H9 (cell line): ENCODE data around the gene B9D1. TPM values are rescaled to one million over a fixed set of nuclear protein-coding genes. Genes with fewer than 3 reads are reported as not detected.

Experiments
- DNase-seq: peaks from one replicate; pipeline ENCODE4 v3.0.0-alpha.2; 2017
- H2AFZ ChIP-seq: one replicate; pipeline ENCODE4 v1.6.1; 2013; ENCODE audit warnings: mild to moderate bottlenecking, low read length, control low read depth, moderate library complexity
- H2AK5ac ChIP-seq: 2 replicates; pipeline ENCODE4 v1.6.1; 2013; ENCODE audit warnings: low read length, control low read depth, mixed read lengths; ENCODE audit not compliant: insufficient read length
- H2BK120ac ChIP-seq: one replicate; pipeline ENCODE4 v1.6.1; 2013; ENCODE audit warnings: low read depth, mild to moderate bottlenecking, low read length, control low read depth, inconsistent platforms; ENCODE audit not compliant: poor library complexity, severe bottlenecking
- H2BK12ac ChIP-seq: 2 replicates; pipeline ENCODE4 v1.6.1; 2013; ENCODE audit warnings: low read length, control low read depth, mixed read lengths, low read depth; ENCODE audit not compliant: insufficient read length
- H2BK15ac ChIP-seq: 2 replicates; pipeline ENCODE4 v1.6.1; 2013; ENCODE audit warnings: low read depth, low read length, control low read depth
- H2BK20ac ChIP-seq: one replicate; pipeline ENCODE4 v1.6.1; 2013; ENCODE audit warnings: low read depth, mild to moderate bottlenecking, low read length, control low read depth, inconsistent platforms; ENCODE audit not compliant: poor library complexity, severe bottlenecking
- H2BK5ac ChIP-seq: 2 replicates; pipeline ENCODE4 v1.6.1; 2013; ENCODE audit warnings: low read length, control low read depth, mixed read lengths; ENCODE audit not compliant: insufficient read length
- H3K14ac ChIP-seq: 2 replicates; pipeline ENCODE4 v1.6.1; 2013; ENCODE audit warnings: low read length, control low read depth; ENCODE audit not compliant: insufficient read depth
- H3K18ac ChIP-seq: 2 replicates; pipeline ENCODE4 v1.6.1; 2013; ENCODE audit warnings: low read depth, mild to moderate bottlenecking, mixed read lengths, low read length, control low read depth; ENCODE audit not compliant: insufficient read length
- H3K23ac ChIP-seq: 2 replicates; pipeline ENCODE4 v1.6.1; 2013; ENCODE audit warnings: low read length, control low read depth, mixed read lengths, low read depth; ENCODE audit not compliant: insufficient read length
- H3K23me2 ChIP-seq: 2 replicates; pipeline ENCODE4 v1.6.1; 2013; ENCODE audit warnings: low read depth, mild to moderate bottlenecking, mixed read lengths, low read length, control low read depth; ENCODE audit not compliant: insufficient read length, poor library complexity, severe bottlenecking
- H3K27ac ChIP-seq: 2 replicates; pipeline ENCODE4 v1.5.1; 2013; ENCODE audit warnings: low read length, control low read depth, mixed read lengths, low read depth; ENCODE audit not compliant: insufficient read length
- H3K27me3 ChIP-seq: 2 replicates; pipeline ENCODE4 v1.6.1; 2013; ENCODE audit warnings: low read length, control low read depth, inconsistent platforms; ENCODE audit not compliant: insufficient read depth
- H3K4ac ChIP-seq: 2 replicates; pipeline ENCODE4 v1.6.1; 2013; ENCODE audit warnings: low read depth, mild to moderate bottlenecking, control low read depth, inconsistent platforms, low read length, moderate library complexity
- H3K4me1 ChIP-seq: 2 replicates; pipeline ENCODE4 v1.6.1; 2013; ENCODE audit warnings: low read length, control low read depth, inconsistent platforms; ENCODE audit not compliant: insufficient read depth
- H3K4me2 ChIP-seq: 2 replicates; pipeline ENCODE4 v1.6.1; 2013; ENCODE audit warnings: low read length, control low read depth, mixed read lengths; ENCODE audit not compliant: insufficient read length, insufficient read depth
- H3K56ac ChIP-seq: 2 replicates; pipeline ENCODE4 v1.6.1; 2013; ENCODE audit warnings: low read depth, mild to moderate bottlenecking, mixed read lengths, low read length, control low read depth; ENCODE audit not compliant: insufficient read length
- H3K79me1 ChIP-seq: 2 replicates; pipeline ENCODE4 v1.6.1; 2013; ENCODE audit warnings: low read depth, mild to moderate bottlenecking, moderate library complexity, low read length, control low read depth, inconsistent platforms; ENCODE audit not compliant: insufficient read depth, poor library complexity, severe bottlenecking
- H3K79me2 ChIP-seq: 2 replicates; pipeline ENCODE4 v1.6.1; 2013; ENCODE audit warnings: low read length, control low read depth, inconsistent platforms; ENCODE audit not compliant: insufficient read depth
- H3K9ac ChIP-seq: 2 replicates; pipeline ENCODE4 v1.6.1; 2013; ENCODE audit warnings: low read length, control low read depth, mixed read lengths; ENCODE audit not compliant: insufficient read length; ENCODE audit errors: extremely low read depth
- H3K9me3 ChIP-seq: one replicate; pipeline ENCODE4 v1.6.1; 2013; ENCODE audit warnings: low read depth, low read length, inconsistent platforms; ENCODE audit not compliant: control insufficient read depth
- H3T11ph ChIP-seq: one replicate; pipeline ENCODE4 v1.6.1; 2013; ENCODE audit warnings: mild to moderate bottlenecking, low read length, control low read depth, inconsistent platforms
- H4K20me1 ChIP-seq: one replicate; pipeline ENCODE4 v1.6.1; 2013; ENCODE audit not compliant: control insufficient read depth, insufficient read length, insufficient read depth
- H4K5ac ChIP-seq: 2 replicates; pipeline ENCODE4 v1.6.1; 2013; ENCODE audit warnings: low read depth, mild to moderate bottlenecking, mixed read lengths, low read length, control low read depth; ENCODE audit not compliant: insufficient read length
- H4K8ac ChIP-seq: replicated peaks from 2 replicates; pipeline ENCODE4 v1.6.1; 2013; ENCODE audit warnings: low read length, control low read depth, mixed read lengths, low read depth; ENCODE audit not compliant: insufficient read length
- H4K91ac ChIP-seq: 2 replicates; pipeline ENCODE4 v1.6.1; 2013; ENCODE audit warnings: low read depth, mild to moderate bottlenecking, moderate library complexity, mixed read lengths, low read length, control low read depth; ENCODE audit not compliant: insufficient read length
- H3K27ac Mint-ChIP-seq, 3 experiments: 2 replicates in 2 of 3; 3 replicates in 1 of 3; pipeline ENCODE4 v1.8.0; 2020 to 2021; ENCODE audit warnings: mixed read lengths in 3 of 3, mild to moderate bottlenecking in 1 of 3, moderate library complexity in 1 of 3
- H3K27me3 Mint-ChIP-seq: 2 replicates; pipeline ENCODE4 v1.8.0; 2021; ENCODE audit warnings: low read depth, mild to moderate bottlenecking, moderate library complexity, mixed read lengths
- H3K36me3 Mint-ChIP-seq, 3 experiments: 2 replicates in 2 of 3; 3 replicates in 1 of 3; pipeline ENCODE4 v1.8.0; 2020 to 2021; ENCODE audit warnings: low read depth in 3 of 3, mixed read lengths in 3 of 3; ENCODE audit not compliant: insufficient read depth in 1 of 3
- H3K4me1 Mint-ChIP-seq, 2 experiments: 2 replicates each; pipeline ENCODE4 v1.8.0; 2020; ENCODE audit warnings: mixed read lengths in 2 of 2
- H3K4me3 Mint-ChIP-seq, 2 experiments: 2 replicates in 1 of 2; 3 replicates in 1 of 2; pipeline ENCODE4 v1.8.0; 2020 to 2021; ENCODE audit warnings: mild to moderate bottlenecking in 2 of 2, mixed read lengths in 2 of 2, moderate library complexity in 1 of 2
- H3K9me3 Mint-ChIP-seq, 2 experiments: 2 replicates in 1 of 2; 3 replicates in 1 of 2; pipeline ENCODE4 v1.8.0; 2020; ENCODE audit warnings: mild to moderate bottlenecking in 2 of 2, mixed read lengths in 2 of 2, moderate library complexity in 1 of 2
- CTCF ChIP-seq: fragments of 200-600 bp; sonication (generic); conservative IDR thresholded peaks from 3 replicates; pipeline ENCODE4 v1.8.0; 2021; ENCODE audit warnings: antibody characterized with exemption, mild to moderate bottlenecking
- WGBS: extraction: QIAGEN DNeasy Blood & Tissue Kit; methylation state at CpG from one replicate; pipeline ENCODE4 v1.1.7; 2013; ENCODE audit warnings: missing lambda C conversion rate, low lambda C conversion rate, mixed read lengths; ENCODE audit not compliant: insufficient read length; ENCODE audit errors: extremely low coverage; 5-methylcytosine and 5-hydroxymethylcytosine counted together
- long read RNA-seq: library from polyadenylated mRNA; unstranded; transcript quantifications from one replicate; pipeline ENCODE4 v2.0.0, GENCODE V29; 2020
- total RNA-seq: library from RNA; stranded (reverse); gene quantifications from 2 replicates; pipeline ENCODE4 v1.2.1, GENCODE V29; 2021

Gene B9D1, protein sequence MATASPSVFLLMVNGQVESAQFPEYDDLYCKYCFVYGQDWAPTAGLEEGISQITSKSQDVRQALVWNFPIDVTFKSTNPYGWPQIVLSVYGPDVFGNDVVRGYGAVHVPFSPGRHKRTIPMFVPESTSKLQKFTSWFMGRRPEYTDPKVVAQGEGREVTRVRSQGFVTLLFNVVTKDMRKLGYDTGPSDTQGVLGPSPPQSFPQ
- 27.4 and 30.4 TPM in 2 replicates for total RNA-seq
- long read RNA-seq, transcript B9D1-201 (7 exons, 908 nt) = major isoform, 25 of 39 reads
- long read RNA-seq, partial matches to known transcripts = 0 of 39 reads
- long read RNA-seq, other reads (novel, unspliced or antisense) = 8 of 39 reads

- no CpG with 5 or more reads among the region's 83 CpGs for WGBS
- no peak within 1 kb of the TSS for H3K27ac ChIP-seq
- no peaks in the 10 kb centered on the region; a peak in 1 of 5 replicates for H3K9me3 Mint-ChIP-seq
These were observed at the start of gene B9D1 for GRCh38 chr17:19362277-19363113. TSS of gene B9D1 (minus strand) at chr17:19362723. CDS start at chr17:19362569, 154 bp downstream.

More at GRCh38 chr17:19362277-19363113, at the start of gene B9D1:
- Histone ChIP-seq H3K27me3 (no peaks in the 10 kb centered on the region), H3K79me1 (no peaks in the 10 kb centered on the region), H4K5ac (no peak within 1 kb of the TSS), H4K20me1 (no peaks in the 10 kb centered on the region), H3K79me2 (no peaks in the 10 kb centered on the region), H2BK20ac (no peak within 1 kb of the TSS), H2AK5ac (no peak within 1 kb of the TSS), H3K4me2 (peak within 1 kb of the TSS; percentile 58), H3K56ac (no peak within 1 kb of the TSS), H3K23ac (no peak within 1 kb of the TSS), H3K14ac (peak within 1 kb of the TSS; percentile 33; the same call in 1 of the 2 replicates), H4K91ac (no peak within 1 kb of the TSS), H3K18ac (no peak within 1 kb of the TSS), H3K4ac (no peak within 1 kb of the TSS), H2BK5ac (no peak within 1 kb of the TSS), H3K9me3 (no peaks in the 10 kb centered on the region), H3K4me1 (no peaks in the 10 kb centered on the region), H3K23me2 (no peaks in the 10 kb centered on the region), H2BK12ac (no peak within 1 kb of the TSS), H2AFZ (no peak within 1 kb of the TSS), H3K9ac (peak within 1 kb of the TSS; percentile 58), H3T11ph (no peak within 1 kb of the TSS), H4K8ac (no peak within 1 kb of the TSS), H2BK120ac (no peak within 1 kb of the TSS), H2BK15ac (no peak within 1 kb of the TSS)
- Mint-ChIP-seq H3K27ac (peak within 1 kb of the TSS in 2 of 3 experiments; percentile 53 to 89; a peak in 4 of 7 replicates), H3K27me3 (peaks cover 5% of the 10 kb centered on the region; the same call in 1 of the 2 replicates), H3K36me3 (peaks cover 8 to 23% (median 21%) of the 10 kb centered on the region in 3 experiments), H3K4me1 (peaks cover 22 to 30% of the 10 kb centered on the region in 2 experiments), H3K4me3 (peak within 1 kb of the TSS; percentile 84 to 88)
- DNase-seq = peak; percentile 92
- peak; percentile 99 for TF ChIP-seq CTCF
